ENCODE measurements around the gene AFF3. TPM values are rescaled to one million over a fixed set of nuclear protein-coding genes. Genes with fewer than 3 reads are reported as not detected.
A peak's percentile ranks its signal among the peaks of the same experiment; 100 is the strongest.

The AFF3 gene
- total and polyA plus RNA-seq, 2 of the 4 experiments (the other 2 are of a cell fraction): 12.9 to 14.3 TPM

DNA sequence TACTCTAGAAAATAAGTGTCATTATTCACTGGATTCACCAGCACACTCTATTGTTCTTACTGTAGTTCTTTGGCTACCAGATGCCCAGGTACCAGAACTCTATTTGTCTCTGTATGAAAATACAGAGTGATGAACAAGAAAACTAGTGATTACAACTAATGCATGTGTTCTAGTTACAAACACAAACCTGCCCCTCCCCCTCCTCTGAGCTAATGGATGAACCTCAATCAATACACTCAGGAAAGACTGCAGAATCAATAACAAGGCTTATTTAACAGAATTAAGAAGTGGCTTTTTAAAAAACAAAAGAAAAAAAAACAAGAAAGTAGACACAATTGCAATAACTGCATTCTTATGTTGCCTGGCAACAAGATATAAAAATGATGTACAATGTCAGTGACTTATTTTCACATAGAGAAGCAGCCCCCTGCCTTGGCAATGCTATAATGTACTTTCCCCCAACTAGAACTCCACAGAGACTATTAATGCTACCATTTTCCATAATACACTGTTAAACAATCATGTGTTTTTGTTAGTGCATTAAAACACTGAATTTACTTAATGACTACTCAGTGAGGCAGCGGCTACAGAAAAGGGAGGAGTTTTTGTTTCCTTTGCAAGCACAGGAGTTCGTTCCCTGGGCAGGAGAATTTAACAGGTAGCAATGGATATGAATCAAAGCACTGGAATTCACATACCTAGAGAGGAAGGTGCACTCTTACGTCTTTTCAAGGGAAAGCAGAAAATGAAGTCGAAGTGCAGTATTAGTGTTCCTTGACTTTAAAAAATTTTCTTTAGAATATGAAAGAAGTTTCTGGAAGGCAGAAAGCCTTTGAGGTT, 333.8 kb downstream of the AFF3 start:
- H3K4me1 ChIP-seq (ENCODE audit: control insufficient read depth, insufficient read depth, low read length): peaks cover 15% of the 10 kb centered on the region
- H2BK20ac ChIP-seq (ENCODE audit: low read depth, low read length): peak overlapping the region; percentile 96; the same call in 1 of the 2 replicates
- no peak overlapping the region for H2AK9ac ChIP-seq (replicated peaks; ENCODE audit: low read depth, low read length, poor library complexity)
- H4K8ac ChIP-seq (ENCODE audit: low read depth in 2 of 2, low read length in 2 of 2): peak overlapping the region in 1 of 2 experiments; percentile 25; a peak in 2 of 4 replicates
- H2AK5ac ChIP-seq (ENCODE audit: low read depth, low read length): peak overlapping the region; percentile 28; the same call in 1 of the 2 replicates
- no peaks in the 10 kb centered on the region for H3K27me3 ChIP-seq (ENCODE audit: control insufficient read depth, insufficient read depth, low read length)
- H4K91ac ChIP-seq (ENCODE audit: insufficient read depth, low read depth, low read length): peak overlapping the region; percentile 92; the same call in 1 of the 2 replicates
- H3K79me1 ChIP-seq (ENCODE audit: low read depth in 1 of 2, low read length in 2 of 2): peaks cover 20 to 35% of the 10 kb centered on the region in 2 experiments
- BruUV-seq (replicated peaks): no TSS peak
- ATAC-seq (ENCODE audit: low read depth): no peak
- no peak overlapping the region for H2AFZ ChIP-seq (replicated peaks; ENCODE audit: low read length, poor library complexity)
- H4K5ac ChIP-seq (ENCODE audit: low read depth, low read length): no peak overlapping the region
- in situ Hi-C loops (cut with MboI; ENCODE audit: low sequenced_read_pairs): no loop called here
- intact Hi-C loops (cut with micrococcal nuclease): no loop called here
- peak overlapping the region; percentile 69 for H3K23ac ChIP-seq (ENCODE audit: low read depth, low read length)
- POLR2A ChIA-PET (ENCODE audit: unreplicated experiment): no interaction called here
- no peak overlapping the region for H3K4me2 ChIP-seq (ENCODE audit: low read depth, low read length)
- no peak for DNase-seq
- dilution Hi-C loops (cut with HindIII; ENCODE audit: low sequenced_read_pairs, unreplicated experiment): no loop called here
- no peak overlapping the region for H3K9ac ChIP-seq (ENCODE audit: low read depth, low read length)
- peak overlapping the region; percentile 27 for H2BK5ac ChIP-seq (ENCODE audit: low read depth, low read length, poor library complexity, severe bottlenecking)
- H3K27ac ChIP-seq (ENCODE audit: insufficient read depth, low read length): no peak overlapping the region
- no peak overlapping the region for H3K4me3 ChIP-seq (ENCODE audit: insufficient read depth, low read depth, low read length)
- H2BK15ac ChIP-seq (ENCODE audit: low read depth, low read length): peak overlapping the region; percentile 27; the same call in 2 of the 3 replicates
- 100% methylated on average over 1 of the region's 4 CpGs; no CpG with 5 or more reads in 1 of the 2 experiments for WGBS, 2 experiments (ENCODE audit: extremely low coverage in 2 of 2, insufficient read length in 1 of 2)
- peak overlapping the region; percentile 95; the same call in 1 of the 2 replicates for H3K4ac ChIP-seq (ENCODE audit: low read depth, low read length)
- no peaks in the 10 kb centered on the region for H4K20me1 ChIP-seq (ENCODE audit: insufficient read depth, low read length)
- no peaks in the 10 kb centered on the region for H3K36me3 ChIP-seq (ENCODE audit: control insufficient read depth, insufficient read depth, low read length)
- H3K9me1 ChIP-seq (ENCODE audit: insufficient read depth, low read length): peaks cover 22% of the 10 kb centered on the region
- peak overlapping the region; percentile 64 for H2BK120ac ChIP-seq (ENCODE audit: low read depth, low read length)
- no peak overlapping the region for H3K56ac ChIP-seq (ENCODE audit: extremely low read depth, insufficient read depth, low read length)
- H3K18ac ChIP-seq (ENCODE audit: low read depth, low read length): no peak overlapping the region; the same call in 1 of the 2 replicates
- CTCF ChIA-PET: no interaction called here
- H3K9me3 ChIP-seq (ENCODE audit: control insufficient read depth, insufficient read depth, low read length): no peaks in the 10 kb centered on the region; the same call in 1 of the 2 replicates
- peak overlapping the region; percentile 23; the same call in 1 of the 2 replicates for H3K14ac ChIP-seq (replicated peaks; ENCODE audit: low read depth, low read length)
- TF ChIP-seq SMC3 (IDR thresholded peaks at IDR 0.05; ENCODE audit: low read depth, low read length) (no peak), MAZ (IDR thresholded peaks at IDR 0.05; ENCODE audit: borderline replicate concordance, low read depth, low read length) (no peak), NFE2L2 (IDR thresholded peaks at IDR 0.05; ENCODE audit: low read depth, low read length) (no peak), ELK1 (IDR thresholded peaks at IDR 0.05; ENCODE audit: borderline replicate concordance, low read depth, low read length) (no peak), MAFK (IDR thresholded peaks at IDR 0.05; ENCODE audit: low read depth, low read length) (no peak), USF2 (IDR thresholded peaks at IDR 0.05; ENCODE audit: low read depth, low read length) (no peak), RCOR1 (IDR thresholded peaks at IDR 0.05; ENCODE audit: insufficient replicate concordance, low read length) (no peak), CTCF (conservative IDR thresholded peaks at IDR 0.05; ENCODE audit: low read depth, low read length) (no peak), RFX5 (IDR thresholded peaks at IDR 0.05; ENCODE audit: low read depth, low read length) (no peak), RAD21 (IDR thresholded peaks at IDR 0.05; ENCODE audit: low read length) (no peak), CEBPB (IDR thresholded peaks at IDR 0.05; ENCODE audit: low read depth, low read length) (no peak), BHLHE40 (IDR thresholded peaks at IDR 0.05; ENCODE audit: low read depth, low read length) (no peak), POLR2A (IDR thresholded peaks at IDR 0.05; ENCODE audit: low read depth, low read length) (no peak), FOS (IDR thresholded peaks at IDR 0.05; ENCODE audit: low read depth, low read length) (no peak)

Data from IMR-90 (cell line).